ENCODE results near the gene CTLA4.

DNA sequence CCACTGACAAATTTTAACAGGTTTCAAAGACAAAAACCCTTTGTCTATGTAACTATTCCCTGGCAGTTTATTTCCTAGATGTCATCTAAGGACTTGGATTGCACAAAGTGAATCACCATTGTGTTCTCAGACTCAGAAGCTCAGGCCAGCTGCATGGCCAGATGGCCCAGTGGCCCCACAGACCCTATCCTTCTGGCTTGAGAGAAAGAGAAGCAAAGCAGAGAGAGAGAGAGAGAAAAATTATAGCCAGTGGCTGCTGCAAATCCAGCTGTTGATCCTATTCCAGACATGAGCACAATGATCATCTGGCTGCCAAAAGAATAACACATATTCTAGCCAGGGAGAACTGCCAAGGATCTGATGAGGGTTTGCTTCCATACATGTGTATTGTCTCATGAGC, 25.8 kb downstream of the CTLA4 start:
- TF ChIP-seq CTCF (IDR thresholded peaks at IDR 0.05; ENCODE audit: low read depth, low read length) (no peak), EZH2phosphoT487 (IDR thresholded peaks at IDR 0.05; ENCODE audit: low read depth) (no peak)
